Measurements from ENCODE around the gene ATP7B.

GRCh38 chr13:51997641-51998330 lies 13.5 kb downstream of the ATP7B start:
- TF ChIP-seq CTCF (IDR thresholded peaks at IDR 0.05) (no peak), ATF2 (CRISPR knock-in tag; IDR thresholded peaks at IDR 0.05; ENCODE audit: borderline replicate concordance, low read depth) (no peak), ZNF121 (CRISPR knock-in tag; IDR thresholded peaks at IDR 0.05) (no peak), ZNF281 (CRISPR knock-in tag; IDR thresholded peaks at IDR 0.05) (no peak), NFE2L1 (CRISPR knock-in tag; IDR thresholded peaks at IDR 0.05) (no peak), FOXJ3 (CRISPR knock-in tag; IDR thresholded peaks at IDR 0.05; ENCODE audit: borderline replicate concordance) (no peak), SMAD3 (CRISPR knock-in tag; IDR thresholded peaks at IDR 0.05; ENCODE audit: borderline replicate concordance) (no peak), ZNF232 (CRISPR knock-in tag; IDR thresholded peaks at IDR 0.05) (no peak), E2F1 (CRISPR knock-in tag; IDR thresholded peaks at IDR 0.05) (no peak), AFF4 (CRISPR knock-in tag; IDR thresholded peaks at IDR 0.05; ENCODE audit: borderline replicate concordance) (no peak), ELF4 (CRISPR knock-in tag; IDR thresholded peaks at IDR 0.05; ENCODE audit: low read depth) (no peak), NFYB (CRISPR knock-in tag; conservative IDR thresholded peaks at IDR 0.05; ENCODE audit: low read depth) (no peak), ATF6 (CRISPR knock-in tag; IDR thresholded peaks at IDR 0.05) (no peak)
